GM21360 (cell line): Measurements from ENCODE around the gene FOXF2.

ENCODE experiments used
- ATAC-seq: cut with Tn5 transposase; IDR thresholded peaks from one replicate; pipeline ENCODE4 v1.9.1; 2021; ENCODE audit warnings: mild to moderate bottlenecking, moderate library complexity; ENCODE audit not compliant: unreplicated experiment

The FOXF2 gene

GRCh38 chr6:1438471-1438881 lies 49.1 kb downstream of the FOXF2 start:
- ATAC-seq: no peak

GRCh38 chr6:1439349-1439748 lies 50.0 kb downstream of the FOXF2 start:
- no peak for ATAC-seq

GRCh38 chr6:1442929-1443328 lies 53.6 kb downstream of the FOXF2 start:
- no peak for ATAC-seq
